Body of pancreas (tissue), 4 donors: ENCODE measurements around the gene PCNT.

Experiments used
- CTCF ChIP-seq, 7 experiments: fragments of 450-650 bp in 4 of 7; fragments of 200-600 bp in 3 of 7; sonication (generic) in 3 of 7; IDR thresholded peaks; one replicate each; pipeline ENCODE4 v1.5.1; 2016 to 2019; ENCODE audit warnings: antibody characterized with exemption in 7 of 7
- POLR2A ChIP-seq, 3 donors: fragments of 450-650 bp; IDR thresholded peaks; one replicate each; pipeline ENCODE4 v1.6.1; 2016; ENCODE audit warnings: antibody characterized with exemption in 3 of 3, mild to moderate bottlenecking in 2 of 3

GRCh38 chr21:46311568-46311967 is 12.4 kb upstream of the PCNT start:
- TF ChIP-seq CTCF (IDR thresholded peaks at IDR 0.05) (no peak), POLR2A (IDR thresholded peaks at IDR 0.05) (no peak)
